Raji (cell line): ENCODE measurements around the gene SH3BP4.

Experiments used
- POLR2A ChIP-seq: IDR thresholded peaks from 2 replicates; pipeline ENCODE4 v1.6.1; 2011; ENCODE audit warnings: low read depth, low read length, control low read depth; ENCODE audit not compliant: insufficient read depth

The SH3BP4 gene

DNA sequence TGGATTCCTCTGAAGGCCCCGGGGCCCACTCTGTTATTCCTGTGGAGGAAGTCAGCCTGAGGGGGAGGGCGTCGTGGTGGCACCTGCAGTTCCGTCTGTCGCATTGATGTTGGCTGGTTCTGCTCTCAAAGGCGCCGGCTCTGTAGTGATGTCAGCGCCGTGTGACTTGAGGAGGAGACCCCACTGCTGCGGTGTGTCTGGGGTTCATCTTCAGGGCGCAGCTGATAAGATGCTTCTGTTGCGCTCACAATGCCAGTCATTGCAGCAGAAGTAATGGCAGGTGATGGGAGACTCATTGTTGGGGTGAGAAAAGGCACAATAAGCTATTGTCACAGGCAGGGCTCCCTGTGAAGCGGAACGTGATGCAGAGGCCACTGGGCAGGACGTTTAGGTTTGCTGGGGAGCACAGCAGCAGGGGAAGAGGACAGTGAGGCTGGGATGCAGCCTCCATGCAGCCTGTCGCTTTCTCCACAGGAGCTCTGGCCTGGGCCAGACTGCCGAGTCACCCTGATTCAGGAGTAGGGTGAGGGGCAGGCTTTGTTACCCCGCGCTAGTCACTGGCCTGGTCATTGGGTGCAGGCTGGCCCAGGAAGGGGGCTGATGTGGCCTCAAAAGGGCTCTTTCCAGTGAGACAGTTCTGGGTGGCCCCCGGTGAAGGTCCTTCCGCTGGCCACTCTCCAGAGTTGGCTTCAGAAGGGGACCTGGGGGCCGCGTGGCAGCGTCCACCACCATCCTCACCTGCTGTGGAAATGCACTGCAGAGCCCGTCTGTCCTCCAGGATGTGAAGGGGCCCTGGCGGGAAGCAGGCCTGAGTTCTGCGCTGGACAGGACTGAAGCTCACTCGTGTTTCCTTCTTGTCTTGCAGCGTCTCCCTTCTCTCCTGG is 42.9 kb downstream of the SH3BP4 start:
- no peak for TF ChIP-seq POLR2A

DNA sequence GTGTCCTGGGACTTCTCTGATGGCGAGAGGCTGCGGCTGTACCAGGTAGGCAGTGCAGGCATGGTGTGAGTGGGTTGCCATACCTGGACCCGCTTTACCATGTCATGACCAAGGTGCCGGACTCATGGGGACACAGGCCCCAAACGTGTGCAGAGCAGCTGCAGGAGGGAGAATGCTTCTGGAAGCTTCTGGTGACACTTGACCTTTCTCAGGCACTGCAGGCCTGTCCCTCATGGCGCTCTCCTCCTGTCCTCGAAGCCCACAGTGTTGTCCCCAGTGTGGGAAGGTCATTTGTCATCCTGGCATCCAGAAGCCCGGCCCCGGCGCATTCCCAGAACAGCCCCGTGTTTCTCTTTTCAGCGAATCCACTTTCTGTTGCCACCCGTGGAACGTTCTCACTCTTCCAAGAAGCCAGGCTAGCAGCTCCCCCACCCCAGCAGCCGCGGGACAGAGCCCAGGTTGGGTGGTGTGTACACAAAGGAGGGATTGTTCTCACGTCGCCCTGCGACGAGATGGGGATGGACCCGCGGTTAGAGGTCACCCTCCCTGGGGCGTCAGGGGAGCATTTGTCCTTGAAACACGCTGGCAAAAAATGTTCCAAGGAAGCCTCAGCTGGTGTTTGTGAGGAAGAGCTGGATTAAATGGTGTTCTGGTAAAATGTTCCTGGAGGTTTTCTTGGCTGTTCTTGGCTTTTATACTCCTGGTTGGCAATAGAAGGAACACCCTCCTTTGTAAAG is 43.7 kb downstream of the SH3BP4 start:
- TF ChIP-seq POLR2A = no peak

DNA sequence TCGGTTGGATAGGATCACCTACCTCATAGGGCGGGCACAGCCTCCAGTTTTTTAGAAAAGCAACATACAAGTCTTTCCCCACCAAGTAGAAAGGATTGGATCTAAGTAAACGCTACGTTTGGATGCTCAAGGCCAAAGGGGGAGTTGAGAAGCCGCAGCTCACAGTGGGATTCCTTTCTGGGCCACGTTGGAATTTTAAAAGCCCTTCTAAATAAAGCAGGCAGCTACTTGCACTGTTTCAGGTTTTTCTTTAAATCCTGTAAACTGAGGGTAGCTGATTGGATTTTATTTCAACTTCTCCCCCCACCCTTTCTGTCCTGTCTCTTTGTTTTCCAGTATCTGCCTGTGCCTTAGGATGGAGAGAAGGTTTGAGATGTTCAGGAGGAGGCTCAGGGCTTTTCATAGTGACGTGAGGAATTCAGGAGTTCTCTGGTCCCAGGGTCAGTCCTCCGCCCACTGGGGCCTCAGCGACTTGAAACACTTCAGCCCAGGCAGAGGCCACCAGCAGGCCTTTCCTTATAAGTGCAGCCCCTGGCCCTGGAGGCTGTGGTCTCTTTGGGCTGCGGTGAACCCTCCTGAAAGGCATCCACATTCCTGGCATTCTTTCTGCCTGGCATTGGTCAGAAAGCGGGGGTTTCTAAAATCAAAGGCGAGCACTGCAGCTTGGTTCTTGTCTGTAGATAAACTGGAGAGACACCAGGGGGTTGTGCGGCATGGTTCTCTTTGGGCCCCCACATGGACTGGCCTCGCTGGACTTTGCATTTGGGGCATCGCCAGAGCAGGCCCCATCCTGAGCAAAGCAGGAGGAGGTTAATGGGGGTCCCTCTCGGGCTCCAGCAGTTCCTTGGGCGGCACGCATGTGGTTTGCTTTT is 44.5 kb downstream of the SH3BP4 start:
- TF ChIP-seq POLR2A = no peak

DNA sequence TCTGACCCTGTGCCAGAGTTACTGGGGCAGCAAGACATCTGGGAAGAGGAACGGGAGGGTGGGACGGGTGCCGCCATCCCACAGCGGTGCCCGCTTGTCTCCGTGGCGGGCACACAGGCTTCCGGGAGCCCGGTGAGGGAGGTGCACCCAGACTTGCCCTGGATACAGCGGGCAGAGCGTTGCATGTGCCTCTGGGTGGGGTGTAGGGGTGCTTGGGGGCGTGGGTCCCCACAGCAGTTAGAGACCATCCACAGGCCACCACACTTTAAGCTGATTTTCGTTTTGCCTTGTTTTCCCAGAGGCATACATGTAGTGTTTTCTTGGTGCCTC is 45.1 kb downstream of the SH3BP4 start:
- no peak for TF ChIP-seq POLR2A

DNA sequence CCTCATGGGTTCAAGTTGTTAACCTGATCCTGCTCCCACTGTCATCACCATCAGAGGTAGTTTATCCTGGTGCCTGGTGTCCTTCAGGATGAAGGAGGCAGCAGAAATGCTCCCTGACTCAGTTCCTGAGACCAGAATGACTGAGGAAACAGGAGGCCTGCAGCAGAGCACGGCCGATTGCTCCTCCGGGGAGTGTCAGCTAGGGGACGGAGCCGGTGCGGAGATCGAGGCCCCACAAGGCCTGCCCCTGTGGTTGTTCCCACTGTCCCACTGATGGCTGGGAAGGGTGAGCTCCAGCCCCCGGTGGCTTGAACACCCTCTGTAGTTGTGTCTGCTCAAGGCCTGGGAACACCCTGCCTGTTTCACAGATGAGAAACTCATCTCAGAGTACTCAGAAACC is 45.6 kb downstream of the SH3BP4 start:
- no peak for TF ChIP-seq POLR2A

DNA sequence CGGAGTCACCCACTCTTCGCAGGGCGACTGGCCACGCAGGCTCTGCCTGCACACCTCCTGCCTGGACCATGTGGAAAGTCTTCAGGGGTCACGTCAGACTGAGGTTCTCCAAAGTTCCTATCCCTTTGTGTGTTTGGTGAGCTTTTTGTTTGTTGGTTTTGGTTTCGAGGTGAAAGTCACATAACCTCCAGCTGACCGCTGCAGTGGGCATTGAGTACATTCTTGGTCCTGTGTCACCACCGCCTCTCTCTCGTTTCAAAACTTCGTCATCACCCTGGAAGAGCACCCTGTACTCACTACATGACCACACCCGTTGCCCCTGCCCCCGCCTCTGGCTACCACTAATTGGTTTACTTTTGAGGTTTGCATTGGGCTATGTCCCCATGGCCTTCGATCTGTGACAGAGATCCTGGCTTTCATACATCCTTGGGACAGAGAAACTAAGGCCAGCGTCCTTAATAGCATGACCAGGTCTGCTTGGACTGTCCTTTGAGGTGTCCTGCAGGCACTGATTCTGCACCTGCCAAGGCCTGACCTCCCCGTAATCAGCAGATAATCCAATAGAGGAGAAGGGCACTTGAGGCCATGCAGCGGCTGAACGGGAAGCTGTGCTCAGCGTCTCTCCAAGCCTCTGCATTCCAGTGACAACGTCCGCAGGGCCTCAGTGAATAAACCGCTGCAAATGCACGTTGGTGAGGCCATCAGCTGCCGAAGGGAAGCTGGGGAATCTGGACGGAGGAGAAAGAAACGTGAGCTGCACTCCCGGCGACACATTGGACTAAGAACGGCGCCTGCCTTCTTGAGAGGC is 46.8 kb downstream of the SH3BP4 start:
- no peak for TF ChIP-seq POLR2A

DNA sequence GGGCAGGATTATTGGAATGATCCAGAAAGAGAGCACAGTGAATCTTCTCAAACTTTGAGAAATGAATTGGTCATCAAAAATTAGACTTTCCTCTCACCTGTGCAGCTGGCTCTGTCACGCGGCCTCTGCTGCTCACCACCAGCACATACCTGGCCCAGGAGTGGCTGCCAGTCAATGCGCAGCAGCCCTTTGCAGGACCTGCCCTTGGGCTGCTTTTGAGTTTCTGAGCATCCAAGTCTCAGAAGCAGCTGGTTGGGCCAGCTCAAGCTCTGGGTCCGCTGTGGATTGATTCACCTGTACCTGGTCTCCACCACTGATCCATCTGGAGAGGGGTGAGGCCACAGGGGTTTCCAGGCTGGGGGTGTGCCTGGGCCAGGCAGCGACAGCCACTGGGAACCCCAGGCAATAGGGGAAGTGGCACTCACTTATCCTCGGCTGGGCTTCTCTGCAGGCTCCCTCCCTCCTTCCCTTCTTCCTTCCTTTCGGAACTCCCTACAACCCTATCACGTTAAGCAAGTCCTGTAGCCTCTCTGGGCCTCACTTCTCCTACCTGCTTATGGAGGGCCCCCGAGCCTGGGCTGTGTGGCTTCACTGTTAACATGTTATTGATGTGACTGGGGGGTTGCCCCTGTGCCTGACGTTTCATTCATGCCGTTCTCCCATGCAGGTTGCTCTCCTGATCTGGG is 48.1 kb downstream of the SH3BP4 start:
- no peak for TF ChIP-seq POLR2A

DNA sequence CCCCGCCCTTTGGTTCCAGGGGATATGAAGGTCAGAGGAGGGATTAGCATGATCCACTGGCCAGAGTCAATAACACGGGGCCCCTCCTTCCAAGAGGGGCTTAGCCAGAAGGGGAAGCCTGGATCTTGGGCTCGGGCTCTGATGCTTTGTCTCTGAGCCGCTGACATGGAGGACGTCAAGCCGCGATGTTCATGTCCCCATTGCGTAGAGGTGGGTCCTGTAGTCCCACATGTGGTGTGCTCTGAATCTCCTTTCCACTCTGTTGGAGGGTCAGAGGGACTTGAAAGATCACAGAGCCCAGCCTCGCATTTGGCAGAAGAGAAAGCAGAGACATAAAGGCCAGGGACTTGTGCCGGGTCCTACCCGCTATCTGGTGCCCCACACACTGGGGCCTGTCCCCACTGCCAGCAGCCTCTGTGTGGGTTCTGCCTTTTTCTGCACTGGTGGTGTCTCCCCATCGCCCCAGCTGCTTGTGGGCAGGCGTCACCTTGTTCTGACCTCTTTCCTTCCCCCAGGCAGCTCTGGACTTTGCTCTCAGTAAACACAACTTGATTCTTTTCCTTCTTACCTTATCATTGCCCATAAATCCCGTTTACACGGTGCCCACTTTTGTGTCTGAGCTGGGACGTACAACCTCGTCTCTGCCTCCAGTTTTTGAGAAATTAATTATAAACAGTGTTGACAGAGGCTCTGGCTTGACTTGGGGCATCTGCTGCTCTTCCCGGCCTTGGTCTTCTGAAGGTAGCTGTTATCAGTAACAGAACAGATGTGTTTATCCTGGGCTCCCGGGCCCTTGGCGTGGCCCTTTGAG is 48.8 kb downstream of the SH3BP4 start:
- TF ChIP-seq POLR2A = no peak

DNA sequence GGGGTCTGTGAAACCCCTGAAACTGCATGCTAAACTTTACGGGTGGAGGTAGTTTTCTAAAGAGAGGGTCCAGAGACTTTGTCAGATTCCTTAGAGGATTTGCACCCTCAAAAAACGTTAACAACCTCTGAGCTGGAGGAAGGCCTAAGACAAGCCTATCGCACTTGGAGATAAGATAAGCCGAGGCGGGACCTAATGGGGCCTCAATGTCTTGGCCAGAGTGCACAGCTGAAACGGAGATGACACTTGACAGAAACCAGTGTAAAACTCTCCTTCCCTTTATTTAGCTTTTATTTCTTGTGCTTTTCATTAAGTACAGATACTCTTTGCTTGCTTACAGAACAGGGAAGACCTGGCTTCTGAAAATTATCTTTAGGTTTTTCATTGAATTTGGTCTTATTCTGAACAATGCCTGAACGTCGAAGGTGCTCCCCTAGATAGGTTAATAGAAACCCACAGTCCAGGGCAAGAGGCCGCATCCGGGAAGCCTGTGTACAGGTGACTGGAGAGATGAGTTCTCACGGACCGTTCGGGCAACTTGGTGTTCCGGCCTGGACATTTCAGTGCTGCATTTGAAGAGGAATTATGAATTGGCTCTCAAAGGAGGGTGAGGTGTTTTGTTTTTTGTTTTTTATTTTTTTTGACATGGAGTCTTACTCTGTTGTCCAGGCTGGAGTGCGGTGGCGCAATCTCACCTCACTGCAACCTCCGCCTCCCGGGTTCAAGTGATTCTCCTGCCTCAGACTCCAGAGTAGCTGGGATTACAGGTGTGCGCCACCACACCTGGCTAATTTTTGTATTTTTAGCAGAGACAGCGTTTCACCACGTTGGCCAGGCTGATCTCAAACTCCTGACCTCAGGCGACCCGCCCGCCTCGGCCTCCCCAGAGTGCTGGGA is 49.7 kb downstream of the SH3BP4 start:
- no peak for TF ChIP-seq POLR2A

DNA sequence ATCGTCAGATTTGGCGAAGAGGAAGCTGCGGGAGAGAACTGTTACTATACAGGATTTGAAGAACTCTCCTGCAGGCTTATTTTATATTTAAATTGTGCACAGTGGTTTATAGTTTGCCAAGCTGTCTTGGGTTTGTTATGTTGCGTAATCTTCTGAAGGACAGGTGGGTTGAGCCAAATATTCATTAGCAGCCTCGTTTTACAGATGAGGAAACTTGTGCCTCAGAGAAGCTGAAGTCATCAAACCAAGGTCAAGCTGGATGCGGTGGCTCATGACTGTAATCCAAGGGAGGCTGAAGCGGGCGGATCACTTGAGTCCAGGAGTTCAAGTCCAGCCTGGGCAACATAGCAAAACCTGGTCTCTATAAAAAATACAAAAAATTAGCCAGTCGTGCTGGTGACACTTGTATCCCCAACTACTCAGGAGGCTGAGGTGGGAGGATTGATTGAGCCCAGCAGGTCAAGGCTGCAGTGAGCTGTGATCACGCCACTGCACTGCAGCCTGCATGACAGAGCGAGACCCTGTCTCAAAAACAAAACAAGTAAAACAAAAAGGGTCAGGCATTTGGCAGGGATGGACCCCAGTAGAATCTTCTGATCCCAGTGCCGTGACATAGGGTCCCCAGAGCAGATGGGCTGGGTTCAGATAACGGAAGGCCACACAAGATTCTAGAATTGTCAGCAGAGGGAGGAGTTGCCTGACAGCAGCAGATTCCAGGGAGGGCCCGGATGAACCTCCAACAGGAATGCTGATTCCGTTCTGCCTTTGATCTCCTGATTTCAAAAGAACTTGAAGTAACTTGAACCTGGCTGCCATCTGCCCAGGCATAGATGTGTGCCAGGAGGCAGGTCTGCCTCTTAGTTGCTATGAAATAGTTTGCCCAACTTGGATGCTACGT is 50.6 kb downstream of the SH3BP4 start:
- no peak for TF ChIP-seq POLR2A

DNA sequence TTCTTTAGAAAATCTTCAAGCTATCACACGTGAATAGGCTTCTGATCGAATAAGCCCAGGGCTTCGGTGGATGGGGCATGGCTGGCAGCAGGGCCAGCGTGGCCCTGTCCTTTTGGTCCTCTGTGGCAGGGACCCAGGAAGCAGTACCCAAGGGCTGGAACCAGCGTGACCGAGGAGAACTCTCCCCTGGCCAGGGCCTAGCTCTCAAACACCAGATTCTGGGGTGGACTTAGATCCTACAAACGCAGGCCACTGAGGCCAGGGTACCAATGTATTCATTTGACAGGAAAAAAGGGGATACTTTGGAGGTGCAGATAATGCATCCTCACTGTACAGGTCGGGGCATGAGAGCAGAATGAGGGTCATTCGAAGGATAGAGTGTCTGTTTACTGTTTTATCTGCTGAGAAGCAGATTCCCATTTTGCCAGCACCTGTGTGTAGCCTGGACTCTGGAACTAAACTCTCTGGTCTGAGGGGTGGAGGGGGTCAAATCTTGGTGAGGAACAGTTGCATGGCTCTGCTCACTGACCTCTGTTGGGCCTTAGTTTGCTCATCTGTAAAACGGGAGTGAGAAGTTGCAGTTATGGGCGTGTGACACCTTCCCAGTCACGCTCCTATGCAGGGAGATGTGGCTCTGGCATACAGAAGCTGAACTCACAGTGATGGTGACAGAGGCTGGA is 51.4 kb downstream of the SH3BP4 start:
- no peak for TF ChIP-seq POLR2A

DNA sequence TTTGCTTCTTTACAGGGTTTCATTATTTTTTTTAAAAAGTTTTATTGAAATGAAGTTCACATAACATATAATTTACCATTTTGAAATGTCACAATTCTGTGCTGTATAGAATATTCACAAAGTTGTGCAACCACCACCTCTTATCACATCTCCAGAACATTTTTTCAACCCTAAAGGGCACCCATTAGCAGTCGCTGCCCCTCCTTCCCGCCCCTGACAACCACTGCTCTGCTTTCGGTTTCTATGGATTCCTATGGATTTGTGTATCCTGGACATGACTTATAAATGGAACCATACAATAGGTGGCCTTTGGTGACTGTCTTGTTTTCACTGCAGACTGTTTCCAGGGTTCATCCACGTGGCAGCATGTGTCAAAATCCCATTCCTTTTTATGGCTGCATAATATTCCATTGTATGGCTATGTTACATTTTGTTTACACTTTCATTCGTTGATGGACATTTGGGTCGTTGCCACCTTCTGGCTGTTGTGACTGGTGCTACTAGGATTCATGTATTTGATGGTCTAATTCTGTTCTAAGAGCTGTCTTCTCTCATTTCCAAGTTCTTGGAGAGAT is 52.6 kb downstream of the SH3BP4 start:
- no peak for TF ChIP-seq POLR2A
